HAP-1 (cell line): ENCODE data around the gene AGFG1.

Source experiments
- DNase-seq, 2 experiments: peaks; one replicate each; pipeline ENCODE4 v3.0.0-alpha.2; 2016 to 2020; ENCODE audit warnings: low spot score in 2 of 2
- H3K27me3 ChIP-seq: fragments of 250-450 bp; sonication (Bioruptor Pico); 2 replicates; pipeline ENCODE4 v1.5.1; 2020; ENCODE audit warnings: low read depth, mild to moderate bottlenecking, moderate library complexity
- H3K36me3 ChIP-seq: fragments of 250-450 bp; sonication (Bioruptor Pico); replicated peaks from 2 replicates; pipeline ENCODE4 v1.5.1; 2020; ENCODE audit warnings: mild to moderate bottlenecking
- H3K4me1 ChIP-seq: fragments of 250-450 bp; sonication (Bioruptor Pico); 2 replicates; pipeline ENCODE4 v1.5.1; 2020; ENCODE audit warnings: mild to moderate bottlenecking
- H3K4me3 ChIP-seq: fragments of 250-450 bp; sonication (Bioruptor Pico); 2 replicates; pipeline ENCODE4 v1.5.1; 2020; ENCODE audit warnings: mild to moderate bottlenecking, moderate library complexity
- H3K9me3 ChIP-seq: fragments of 250-450 bp; sonication (Bioruptor Pico); 2 replicates; pipeline ENCODE4 v1.5.1; 2020; ENCODE audit warnings: mild to moderate bottlenecking, moderate library complexity
- in situ Hi-C: fragments of 300-500 bp; cut with MboI; formaldehyde crosslinking; loops from 3 replicates; pipeline ENCODE4 v1.14.3; 2020; ENCODE audit warnings: low sequenced_read_pairs, inconsistent platforms, mixed read lengths

AGFG1 gene, protein sequence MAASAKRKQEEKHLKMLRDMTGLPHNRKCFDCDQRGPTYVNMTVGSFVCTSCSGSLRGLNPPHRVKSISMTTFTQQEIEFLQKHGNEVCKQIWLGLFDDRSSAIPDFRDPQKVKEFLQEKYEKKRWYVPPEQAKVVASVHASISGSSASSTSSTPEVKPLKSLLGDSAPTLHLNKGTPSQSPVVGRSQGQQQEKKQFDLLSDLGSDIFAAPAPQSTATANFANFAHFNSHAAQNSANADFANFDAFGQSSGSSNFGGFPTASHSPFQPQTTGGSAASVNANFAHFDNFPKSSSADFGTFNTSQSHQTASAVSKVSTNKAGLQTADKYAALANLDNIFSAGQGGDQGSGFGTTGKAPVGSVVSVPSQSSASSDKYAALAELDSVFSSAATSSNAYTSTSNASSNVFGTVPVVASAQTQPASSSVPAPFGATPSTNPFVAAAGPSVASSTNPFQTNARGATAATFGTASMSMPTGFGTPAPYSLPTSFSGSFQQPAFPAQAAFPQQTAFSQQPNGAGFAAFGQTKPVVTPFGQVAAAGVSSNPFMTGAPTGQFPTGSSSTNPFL

DNA sequence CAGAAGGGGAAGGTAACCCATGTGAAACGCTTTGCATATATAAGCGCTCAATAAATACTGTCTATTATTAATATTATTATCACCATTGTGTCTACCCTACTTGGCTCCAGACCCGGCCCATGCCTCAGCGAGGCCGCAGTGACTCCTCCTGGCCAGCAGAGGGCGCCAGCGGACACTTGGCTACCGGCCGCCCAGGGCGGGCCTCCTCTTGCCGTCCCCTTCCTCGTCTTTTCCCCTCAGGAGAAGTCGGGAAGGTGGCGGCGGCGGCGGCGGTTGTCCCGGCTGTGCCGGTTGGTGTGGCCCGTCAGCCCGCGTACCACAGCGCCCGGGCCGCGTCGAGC, at the start of gene AGFG1:
AGFG1 (plus strand) TSS at position 233 of the 341 bp plus-strand sequence. CDS start 266 bp downstream, outside the sequence.
- Histone ChIP-seq H3K4me1 (peaks cover 12% of the 10 kb centered on the region), H3K36me3 (no peaks in the 10 kb centered on the region), H3K9me3 (no peaks in the 10 kb centered on the region), H3K4me3 (peak within 1 kb of the TSS; percentile 62), H3K27me3 (no peaks in the 10 kb centered on the region)
- in situ Hi-C loops: loop anchor here (25.0 kb wide), 1 partner anchor 335 kb away; no protein-coding TSS in a partner anchor
- peak; percentile 81 to 89 for DNase-seq

DNA sequence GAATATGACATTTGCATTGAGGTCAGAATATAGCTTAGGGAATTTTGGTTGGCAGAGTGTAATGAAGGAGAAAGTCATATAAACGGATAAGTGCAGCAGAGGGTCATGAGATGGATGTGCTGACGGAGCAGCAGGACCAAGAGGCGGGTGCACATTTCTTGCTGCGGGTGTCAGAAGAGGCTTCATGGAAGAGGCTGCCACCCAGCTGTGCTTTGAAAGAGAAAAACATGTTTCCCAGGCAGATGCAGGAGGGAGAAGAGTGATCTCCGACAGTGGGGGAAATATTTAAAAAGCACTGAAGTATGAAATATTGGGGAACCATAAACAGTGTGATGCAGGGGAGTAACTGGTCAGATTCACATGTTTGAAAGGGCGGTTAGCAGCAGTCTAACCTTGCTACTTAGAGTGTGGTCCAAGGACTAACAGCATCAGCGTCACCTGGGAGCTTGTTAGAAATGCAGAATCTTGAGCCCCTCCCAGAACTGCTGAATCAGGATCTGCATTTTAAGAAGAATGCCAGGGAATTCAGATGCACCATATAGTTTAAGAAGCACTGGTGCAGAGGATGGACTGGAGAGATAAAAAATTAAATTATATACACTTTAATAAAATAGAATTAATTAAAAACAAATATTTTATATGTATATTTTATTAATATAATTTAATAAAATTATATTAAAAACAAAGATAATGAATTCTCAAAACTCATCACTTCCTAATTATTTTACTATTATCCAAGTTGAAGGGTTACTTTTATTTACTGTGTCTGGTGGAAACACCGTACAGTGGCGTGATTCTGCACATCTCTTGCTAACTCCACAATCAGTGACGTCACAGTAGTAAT, 48.1 kb upstream of the AGFG1 start:
- Histone ChIP-seq H3K4me1 (no peaks in the 10 kb centered on the region), H3K36me3 (no peaks in the 10 kb centered on the region), H3K4me3 (no peak overlapping the region), H3K27me3 (no peaks in the 10 kb centered on the region), H3K9me3 (no peaks in the 10 kb centered on the region)
- no peak for DNase-seq
- in situ Hi-C loops: no loop called here

DNA sequence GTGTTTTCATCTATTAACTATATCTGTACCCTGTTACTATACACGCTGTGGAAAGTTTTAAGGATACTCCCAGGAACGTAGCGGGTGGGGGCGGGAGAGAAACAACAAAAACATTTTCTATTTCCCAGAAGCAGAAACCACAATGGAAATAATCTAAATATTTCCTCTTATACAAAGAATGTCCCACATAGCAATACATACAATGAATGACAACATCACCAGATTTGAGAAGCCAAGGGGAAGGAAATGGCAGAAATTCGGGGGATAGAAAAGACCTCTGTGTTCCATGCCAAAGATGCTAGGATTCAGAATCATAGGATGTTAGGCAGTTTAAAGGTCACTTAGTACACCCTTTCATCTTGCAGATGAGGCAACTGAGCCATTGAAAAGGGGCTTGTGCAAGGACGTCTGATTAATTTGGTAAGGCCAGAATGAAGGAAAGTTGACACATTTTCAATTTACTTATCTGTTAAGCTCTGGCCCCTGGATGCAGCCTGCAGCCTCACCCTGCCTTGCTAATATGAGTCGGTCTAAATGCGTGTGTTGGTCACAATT, 43.1 kb upstream of the AGFG1 start:
- Histone ChIP-seq H3K4me1 (no peaks in the 10 kb centered on the region), H3K36me3 (no peaks in the 10 kb centered on the region), H3K4me3 (no peak overlapping the region), H3K27me3 (no peaks in the 10 kb centered on the region), H3K9me3 (peaks cover 10% of the 10 kb centered on the region)
- no peak for DNase-seq
- in situ Hi-C loops: no loop called here

DNA sequence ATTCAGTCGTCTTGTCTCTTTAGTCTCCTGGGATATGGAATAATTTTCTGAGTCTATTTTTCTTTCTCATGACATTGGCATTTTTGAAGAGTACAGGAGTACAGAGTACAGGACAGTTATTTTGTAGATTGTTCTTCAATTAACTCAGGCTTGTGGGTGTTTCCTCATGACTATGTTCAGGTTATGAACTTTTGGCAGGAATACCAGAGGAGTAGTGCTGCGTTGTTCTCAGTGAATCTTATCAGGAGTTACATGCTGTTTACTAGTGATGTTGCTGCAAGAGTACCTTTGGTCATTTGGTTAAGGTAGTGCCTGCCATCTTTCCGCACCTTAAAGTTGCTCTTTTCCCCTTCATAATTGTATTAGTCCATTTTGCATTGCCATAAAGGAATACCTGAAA, 41.3 kb upstream of the AGFG1 start:
- Histone ChIP-seq H3K4me1 (no peaks in the 10 kb centered on the region), H3K4me3 (no peak overlapping the region), H3K36me3 (no peaks in the 10 kb centered on the region), H3K9me3 (peaks cover 13% of the 10 kb centered on the region), H3K27me3 (no peaks in the 10 kb centered on the region)
- DNase-seq: no peak
- in situ Hi-C loops: no loop called here

DNA sequence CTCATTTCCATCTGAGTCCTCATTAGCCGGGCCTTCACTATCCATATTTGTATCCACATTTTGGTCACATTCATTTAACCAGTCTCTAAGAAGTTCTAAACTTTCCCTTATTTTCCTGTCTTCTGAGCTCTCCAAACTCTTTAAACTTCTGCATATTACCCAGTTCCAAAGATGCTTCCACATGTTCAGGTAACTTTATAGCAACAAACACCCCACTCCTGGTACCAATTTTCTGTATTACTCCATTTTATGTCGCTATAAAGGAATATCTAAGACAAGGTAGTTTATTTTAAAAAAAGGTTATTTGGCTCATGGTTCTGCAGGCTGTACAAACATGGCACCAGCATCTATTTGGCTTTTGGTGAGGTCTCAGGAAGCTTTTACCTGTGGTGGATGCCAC, 38.8 kb upstream of the AGFG1 start:
- Histone ChIP-seq H3K4me1 (no peaks in the 10 kb centered on the region), H3K4me3 (no peak overlapping the region), H3K36me3 (no peaks in the 10 kb centered on the region), H3K9me3 (peaks cover 13% of the 10 kb centered on the region), H3K27me3 (no peaks in the 10 kb centered on the region)
- in situ Hi-C loops: no loop called here
- DNase-seq: no peak

DNA sequence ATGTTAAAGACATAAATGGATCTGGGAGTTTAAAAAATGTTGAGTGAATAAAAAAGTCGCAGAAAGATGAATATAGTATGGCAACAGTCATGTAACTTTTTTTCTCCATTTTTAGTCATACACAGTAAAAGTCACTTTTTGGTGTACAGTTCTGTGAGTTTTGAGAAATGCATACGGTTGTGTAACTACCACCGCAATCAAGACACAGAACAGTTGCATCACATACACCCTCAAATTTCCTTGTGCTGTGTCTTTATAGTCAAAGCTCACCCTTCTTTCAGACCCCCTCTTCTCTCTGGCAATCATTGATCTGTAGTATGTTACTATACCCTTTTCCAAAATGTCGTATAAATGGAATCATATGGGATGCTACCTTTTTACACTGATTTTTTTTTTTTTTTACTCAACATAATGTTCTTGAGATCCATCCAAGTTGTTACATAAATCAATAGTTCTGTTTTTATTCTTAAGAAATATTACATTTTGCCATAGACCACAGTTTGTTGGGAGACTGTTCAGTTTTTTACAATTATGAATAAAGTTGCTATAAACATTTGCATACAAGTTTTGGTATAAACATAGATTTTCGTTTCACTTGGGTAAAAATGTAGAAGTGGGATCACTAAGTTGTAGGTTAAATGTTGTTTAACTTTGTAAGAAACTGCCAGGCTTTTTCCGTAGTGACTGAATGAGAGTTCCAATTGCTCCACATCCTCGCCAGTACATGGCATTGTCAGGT, 35.4 kb upstream of the AGFG1 start:
- Histone ChIP-seq H3K36me3 (no peaks in the 10 kb centered on the region), H3K4me3 (no peak overlapping the region), H3K27me3 (no peaks in the 10 kb centered on the region), H3K9me3 (peaks cover 13% of the 10 kb centered on the region), H3K4me1 (no peaks in the 10 kb centered on the region)
- in situ Hi-C loops: no loop called here
- no peak for DNase-seq

DNA sequence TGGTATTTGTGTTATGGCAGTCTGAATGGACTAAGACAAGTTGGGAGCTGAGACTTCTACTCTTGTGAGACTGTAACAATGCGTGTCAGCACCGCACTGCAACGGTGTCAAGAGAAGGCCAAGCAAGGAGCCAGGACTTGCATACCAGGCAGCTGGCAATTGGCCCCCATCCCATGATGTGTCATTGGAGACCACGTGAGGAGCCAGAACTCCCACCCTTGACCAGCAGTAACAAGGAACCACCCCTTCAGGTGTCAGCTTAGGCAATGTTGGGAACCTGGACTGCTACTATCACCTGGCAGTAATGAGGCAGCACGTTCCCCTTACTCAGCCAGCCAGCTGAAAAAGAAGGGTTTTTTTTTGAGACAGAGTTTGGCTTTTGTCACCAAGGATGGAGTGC, 32.7 kb upstream of the AGFG1 start:
- no peak overlapping the region for H3K4me3 ChIP-seq
- DNase-seq: no peak
- no peaks in the 10 kb centered on the region for H3K36me3 ChIP-seq
- no peaks in the 10 kb centered on the region for H3K27me3 ChIP-seq
- no peaks in the 10 kb centered on the region for H3K4me1 ChIP-seq
- peaks cover under 1% of the 10 kb centered on the region; the same call in 1 of the 2 replicates for H3K9me3 ChIP-seq
- in situ Hi-C loops: no loop called here

DNA sequence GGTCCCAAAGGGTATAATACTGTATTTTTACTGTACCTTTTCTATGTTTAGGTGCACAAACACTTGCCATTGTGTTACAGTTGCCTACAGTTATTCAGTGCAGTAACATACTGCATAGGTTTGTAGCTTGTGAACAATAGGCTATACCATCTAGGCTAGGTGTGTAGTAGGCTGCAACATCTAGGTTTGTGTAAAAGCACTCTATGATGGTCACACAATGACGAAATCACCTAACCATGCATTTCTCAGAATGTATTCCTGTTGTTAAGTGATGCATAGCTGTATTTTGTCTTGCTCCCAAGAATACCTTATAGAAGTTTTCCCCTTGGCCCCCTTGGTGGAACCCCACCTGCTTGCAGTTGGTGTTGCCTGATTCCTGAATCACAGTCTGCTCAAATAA, 29.3 kb upstream of the AGFG1 start:
- Histone ChIP-seq H3K9me3 (no peaks in the 10 kb centered on the region), H3K27me3 (no peaks in the 10 kb centered on the region), H3K36me3 (no peaks in the 10 kb centered on the region), H3K4me1 (no peaks in the 10 kb centered on the region), H3K4me3 (no peak overlapping the region)
- no peak for DNase-seq
- in situ Hi-C loops: no loop called here

DNA sequence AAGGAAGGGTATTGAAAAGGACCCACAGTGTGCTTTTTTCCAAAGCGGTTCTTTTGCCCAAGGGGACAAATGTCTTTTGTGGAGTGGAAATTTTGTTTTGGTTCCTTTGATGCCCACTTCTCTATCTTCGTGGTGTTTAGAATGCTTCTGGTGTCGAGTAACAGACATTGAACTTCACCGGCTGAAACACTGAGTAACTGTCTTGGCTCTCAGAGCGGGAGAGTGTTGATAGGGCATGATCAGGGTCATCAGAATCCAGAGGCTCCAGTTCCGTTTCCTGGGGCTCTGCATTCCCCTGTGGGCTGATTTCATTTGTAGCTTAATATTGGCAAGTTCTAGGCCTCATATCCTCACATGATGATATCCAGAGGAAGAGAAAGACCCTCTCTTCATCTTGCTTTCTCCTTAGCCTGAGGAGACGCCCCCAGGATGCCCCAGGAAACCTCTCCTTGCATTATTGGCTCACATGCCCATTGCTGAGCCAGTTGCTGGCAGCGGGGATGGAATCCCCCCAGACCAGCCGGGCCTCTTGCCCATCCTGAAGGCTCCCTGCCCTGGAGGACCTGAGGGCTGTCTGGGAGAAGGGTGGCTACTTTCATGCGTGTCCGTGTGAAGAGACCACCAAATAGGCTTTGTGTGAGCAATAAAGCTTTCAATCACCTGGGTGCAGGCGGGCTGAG, 27.9 kb upstream of the AGFG1 start:
- no peak for DNase-seq
- in situ Hi-C loops: no loop called here
- no peak overlapping the region for H3K4me3 ChIP-seq
- no peaks in the 10 kb centered on the region for H3K4me1 ChIP-seq
- no peaks in the 10 kb centered on the region for H3K9me3 ChIP-seq
- no peaks in the 10 kb centered on the region for H3K27me3 ChIP-seq
- H3K36me3 ChIP-seq: no peaks in the 10 kb centered on the region

DNA sequence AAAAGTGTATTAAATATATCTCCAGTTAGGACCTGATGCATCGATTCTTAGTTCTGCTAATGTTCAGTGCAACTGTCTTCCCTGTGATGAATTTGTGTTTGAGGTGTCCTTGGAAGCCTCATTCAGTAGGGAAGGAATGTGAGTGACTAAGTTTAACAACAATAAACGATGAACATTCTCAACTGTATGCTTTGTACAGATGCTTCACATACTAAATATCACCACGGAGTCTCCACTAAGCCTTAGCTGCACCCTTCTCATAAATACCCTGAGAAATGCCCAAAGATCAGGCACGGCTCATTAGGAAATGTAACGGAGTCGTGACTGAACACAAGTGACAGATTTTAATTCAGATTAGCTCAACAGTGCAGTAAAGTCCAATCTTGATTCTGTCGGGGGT, 24.4 kb upstream of the AGFG1 start:
- H3K27me3 ChIP-seq: no peaks in the 10 kb centered on the region
- no peaks in the 10 kb centered on the region for H3K36me3 ChIP-seq
- no peaks in the 10 kb centered on the region for H3K9me3 ChIP-seq
- no peak for DNase-seq
- in situ Hi-C loops: no loop called here
- H3K4me3 ChIP-seq: no peak overlapping the region
- no peaks in the 10 kb centered on the region for H3K4me1 ChIP-seq

DNA sequence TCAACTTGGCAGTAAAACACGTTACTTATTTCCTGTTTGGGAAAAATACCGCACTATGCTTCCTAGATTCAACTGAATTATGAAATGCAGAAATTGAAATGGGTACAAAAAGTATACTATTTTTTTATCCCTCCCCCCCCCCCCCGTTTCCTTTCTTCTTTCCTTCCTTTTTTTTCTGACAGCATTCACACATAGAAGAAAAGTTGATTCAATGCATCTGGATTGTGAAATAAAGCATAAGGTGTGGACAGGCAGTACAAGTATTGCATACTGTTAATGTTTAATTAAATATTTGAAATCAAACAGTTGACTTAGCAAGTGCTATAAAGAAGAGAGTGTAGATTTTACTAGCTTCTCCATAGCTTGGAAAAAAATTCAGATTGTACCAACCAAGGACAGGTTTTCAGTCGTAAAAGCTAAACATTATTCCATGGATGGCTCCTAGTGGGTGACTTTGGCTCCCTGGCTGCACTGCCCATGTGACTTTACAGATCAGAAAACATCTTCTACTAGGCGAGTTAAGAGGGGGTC, 21.6 kb upstream of the AGFG1 start:
- no peaks in the 10 kb centered on the region for H3K9me3 ChIP-seq
- in situ Hi-C loops: loop anchor here (25.0 kb wide), 1 partner anchor 313 kb away; no protein-coding TSS in a partner anchor
- DNase-seq: no peak
- no peaks in the 10 kb centered on the region for H3K36me3 ChIP-seq
- no peaks in the 10 kb centered on the region for H3K4me1 ChIP-seq
- H3K27me3 ChIP-seq: no peaks in the 10 kb centered on the region
- no peak overlapping the region for H3K4me3 ChIP-seq

DNA sequence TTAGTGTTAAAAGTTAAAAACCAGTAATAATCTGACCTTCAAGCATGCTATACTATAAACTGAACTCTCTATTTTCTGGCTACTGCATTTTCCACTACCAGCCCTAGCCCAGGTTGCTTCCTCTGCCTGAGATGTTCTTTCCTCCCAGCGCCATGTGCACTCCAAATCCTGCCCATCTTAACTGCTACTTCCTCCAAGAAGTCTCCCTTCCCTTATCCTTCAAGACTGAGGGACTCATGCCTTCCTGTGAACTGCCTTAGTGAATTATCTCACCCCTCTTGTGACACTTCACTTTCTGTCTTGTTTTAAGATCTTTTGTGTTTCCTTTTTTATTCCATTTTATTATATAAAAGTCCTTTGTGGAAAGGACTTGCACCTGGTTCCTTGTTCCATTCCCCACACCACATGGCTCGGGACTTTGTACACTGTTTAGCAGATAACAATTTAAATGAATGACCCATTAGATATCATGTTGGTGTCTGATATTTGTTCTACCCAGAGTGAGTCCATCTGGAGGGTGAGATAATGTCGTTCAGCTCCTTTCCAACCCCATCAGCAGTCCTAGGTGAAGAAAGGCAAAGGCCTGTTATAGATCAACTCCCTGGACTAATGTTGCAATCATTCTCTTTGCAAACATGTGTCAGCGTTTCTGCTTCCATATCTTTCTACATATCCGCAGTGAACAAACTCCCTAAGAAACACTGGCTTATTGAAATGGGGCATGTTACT, 20.9 kb upstream of the AGFG1 start:
- in situ Hi-C loops: loop anchor here (25.0 kb wide), 1 partner anchor 314 kb away; no protein-coding TSS in a partner anchor
- no peaks in the 10 kb centered on the region for H3K9me3 ChIP-seq
- no peaks in the 10 kb centered on the region for H3K36me3 ChIP-seq
- no peaks in the 10 kb centered on the region for H3K4me1 ChIP-seq
- no peak overlapping the region for H3K4me3 ChIP-seq
- no peaks in the 10 kb centered on the region for H3K27me3 ChIP-seq
- no peak for DNase-seq
